Right cardiac atrium (tissue), 5 donors: ENCODE measurements around the gene METTL17. TPM values are rescaled to one million over a fixed set of nuclear protein-coding genes. Genes with fewer than 3 reads are reported as not detected.
"Not testable (repeated sequence)": the region's sequence is repeated elsewhere in the genome, so short reads cannot be mapped to it uniquely, and the experiment has no call there.

Source experiments
- ATAC-seq, 2 donors: fragments of 200-7000 bp; cut with Tn5 transposase; one replicate each; pipeline versions ENCODE4 v1.8.0 to v1.9.1; 2020; ENCODE audit warnings: moderate library complexity in 2 of 2, mild to moderate bottlenecking in 1 of 2
- DNase-seq, 3 donors: peaks; one replicate each; pipeline ENCODE4 v3.0.0-alpha.2; 2020
- H3K27ac ChIP-seq: one replicate; pipeline ENCODE4 v1.5.1; 2013; ENCODE audit warnings: mild to moderate bottlenecking, low read length, control low read depth, moderate library complexity
- H3K27me3 ChIP-seq: one replicate; pipeline ENCODE4 v1.6.1; 2013; ENCODE audit not compliant: control insufficient read depth, insufficient read depth
- H3K4me1 ChIP-seq: one replicate; pipeline ENCODE4 v1.6.1; 2013; ENCODE audit warnings: low read length; ENCODE audit not compliant: control insufficient read depth, insufficient read depth
- H3K4me3 ChIP-seq: one replicate; pipeline ENCODE4 v1.5.1; 2013; ENCODE audit warnings: low read length, control low read depth
- H3K9me3 ChIP-seq: one replicate; pipeline ENCODE4 v1.6.1; 2013; ENCODE audit warnings: low read length; ENCODE audit not compliant: control insufficient read depth
- WGBS: extraction: QIAGEN DNeasy Blood & Tissue Kit; methylation state at CpG from one replicate; pipeline ENCODE4 v1.1.7; 2013; 5-methylcytosine and 5-hydroxymethylcytosine counted together
- intact Hi-C, 4 donors: fragments of 100-400 bp; cut with DNase I; formaldehyde crosslinking; loops; one replicate each; pipeline versions ENCODE4 v1.11.0 to v1.14.0; 2022 to 2023
- polyA plus RNA-seq: library from polyadenylated mRNA; stranded (reverse); fragments of 200-250 nt; gene quantifications from one replicate; pipeline ENCODE4 v1.2.3, GENCODE V29; 2013
- total RNA-seq, 4 donors: library from RNA; stranded (reverse); fragmentation: NEBNext Ultra II Directional; extraction: Animal tissue kit (Norgen Biotek cat#: 25700); gene quantifications; one replicate each; pipeline ENCODE4 v1.2.1, GENCODE V29; 2021
- donor health status: healthy with polysubstance abuse.
- donor health status: DM: no; HTN: yes; CAD: no.
- donor health status: DM: no; HTN: no; CAD: no.
- donor health status: DM: no; HTN: yes; CAD: no; lungs with severe emphysema.
- donor health status: DM: yes; HTN: yes; CAD: no.

The METTL17 gene
- total and polyA plus RNA-seq, 5 donors = 27.0 to 42.4 (median 38.6) TPM

DNA sequence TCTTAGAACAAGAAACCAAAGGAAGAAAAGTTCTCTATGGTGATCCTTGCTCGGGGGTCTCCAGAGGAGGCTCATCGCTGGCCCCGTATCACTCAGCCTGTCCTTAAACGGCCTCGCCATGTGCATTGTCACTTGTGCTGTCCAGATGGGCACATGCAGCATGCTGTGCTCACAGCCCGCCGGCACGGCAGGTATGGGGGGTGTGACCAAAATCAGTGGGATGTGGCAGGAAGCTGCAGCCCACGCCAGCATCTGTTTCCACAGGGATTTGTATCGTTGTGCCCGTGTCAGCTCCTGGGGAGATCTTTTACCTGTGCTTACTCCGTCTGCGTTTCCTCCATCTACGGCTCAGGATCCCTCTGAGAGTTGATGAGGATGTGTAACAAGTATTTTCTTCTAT, 6.7 kb downstream of the METTL17 start:
- ATAC-seq (no peak), DNase-seq (no peak)
- Histone ChIP-seq H3K4me1 (no peaks in the 10 kb centered on the region), H3K27me3 (no peaks in the 10 kb centered on the region), H3K9me3 (no peaks in the 10 kb centered on the region), H3K27ac (no peak overlapping the region), H3K4me3 (no peak overlapping the region)
- intact Hi-C loops = no loop called here
- 85% methylated on average over 14 of the region's 14 CpGs for WGBS

DNA sequence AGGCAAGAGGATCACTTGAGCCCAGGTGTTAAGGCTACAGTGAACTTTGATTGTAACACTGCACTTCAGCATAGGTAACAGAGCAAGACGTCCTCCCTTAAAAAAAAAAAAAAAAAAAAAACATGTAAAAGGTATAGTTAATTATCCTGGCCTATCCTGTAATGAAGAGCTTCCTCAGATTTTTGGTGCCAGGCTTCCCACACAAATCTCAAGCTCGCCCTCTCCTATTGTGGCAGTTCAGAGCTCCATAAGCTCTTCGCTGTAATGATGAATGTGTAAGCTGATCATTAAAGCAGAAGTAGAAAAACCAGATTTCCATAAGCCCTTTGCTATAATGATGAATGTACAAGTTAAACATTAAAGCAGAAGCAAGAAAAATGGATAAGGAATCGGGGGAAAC, 7.3 kb downstream of the METTL17 start:
- H3K4me1 ChIP-seq = no peaks in the 10 kb centered on the region
- DNase-seq (no peak), ATAC-seq (no peak)
- 70% methylated on average over 4 of the region's 4 CpGs for WGBS
- no peaks in the 10 kb centered on the region for H3K9me3 ChIP-seq
- intact Hi-C loops = no loop called here
- no peak overlapping the region for H3K27ac ChIP-seq
- no peaks in the 10 kb centered on the region for H3K27me3 ChIP-seq
- H3K4me3 ChIP-seq = no peak overlapping the region

DNA sequence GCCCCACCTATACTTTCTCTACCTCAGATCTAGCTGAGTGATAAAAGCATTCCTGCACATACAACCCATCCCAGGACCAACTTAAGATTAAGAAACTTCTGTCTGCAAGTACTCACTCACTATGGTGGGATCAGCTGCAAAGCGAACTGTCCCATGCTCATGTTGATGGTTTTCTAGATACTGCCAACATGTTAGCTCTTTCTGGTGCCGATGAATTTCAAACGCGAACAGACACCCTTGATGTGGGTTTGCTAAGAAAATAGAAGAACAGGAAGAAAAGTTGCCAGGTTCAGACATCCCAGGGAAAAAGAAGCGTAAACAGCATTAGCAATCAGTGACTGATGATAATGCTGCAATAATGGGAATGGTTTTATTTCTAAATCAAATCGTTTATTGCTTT, 7.8 kb downstream of the METTL17 start:
- intact Hi-C loops = no loop called here
- DNase-seq (no peak), ATAC-seq (no peak)
- no peak overlapping the region for H3K27ac ChIP-seq
- H3K27me3 ChIP-seq = no peaks in the 10 kb centered on the region
- no peak overlapping the region for H3K4me3 ChIP-seq
- H3K4me1 ChIP-seq = no peaks in the 10 kb centered on the region
- 78% methylated on average over 6 of the region's 6 CpGs for WGBS
- no peaks in the 10 kb centered on the region for H3K9me3 ChIP-seq

DNA sequence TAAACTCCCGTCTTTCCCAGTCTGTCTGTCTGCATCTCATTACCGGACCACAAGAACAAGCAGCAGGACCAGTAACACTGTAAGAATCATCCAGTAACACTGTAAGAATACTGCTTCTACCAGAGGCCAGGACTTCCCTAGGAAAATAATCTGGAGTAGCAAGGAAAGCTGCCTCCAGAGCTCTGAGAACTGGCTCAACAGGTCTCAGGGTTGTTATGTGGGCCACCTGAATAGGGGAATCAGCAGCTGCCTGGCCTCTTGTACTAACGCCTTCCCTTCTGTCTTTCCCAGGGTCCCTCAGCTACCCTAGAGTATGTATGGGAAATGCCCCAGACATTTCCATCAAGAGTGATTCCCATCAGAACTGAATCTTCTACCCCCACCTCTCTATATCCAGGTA, 8.4 kb downstream of the METTL17 start:
- H3K4me3 ChIP-seq = no peak overlapping the region
- 72% methylated on average over 3 of the region's 3 CpGs for WGBS
- no peaks in the 10 kb centered on the region for H3K9me3 ChIP-seq
- intact Hi-C loops = no loop called here
- DNase-seq (no peak), ATAC-seq (no peak)
- no peaks in the 10 kb centered on the region for H3K27me3 ChIP-seq
- no peak overlapping the region for H3K27ac ChIP-seq
- H3K4me1 ChIP-seq = no peaks in the 10 kb centered on the region

DNA sequence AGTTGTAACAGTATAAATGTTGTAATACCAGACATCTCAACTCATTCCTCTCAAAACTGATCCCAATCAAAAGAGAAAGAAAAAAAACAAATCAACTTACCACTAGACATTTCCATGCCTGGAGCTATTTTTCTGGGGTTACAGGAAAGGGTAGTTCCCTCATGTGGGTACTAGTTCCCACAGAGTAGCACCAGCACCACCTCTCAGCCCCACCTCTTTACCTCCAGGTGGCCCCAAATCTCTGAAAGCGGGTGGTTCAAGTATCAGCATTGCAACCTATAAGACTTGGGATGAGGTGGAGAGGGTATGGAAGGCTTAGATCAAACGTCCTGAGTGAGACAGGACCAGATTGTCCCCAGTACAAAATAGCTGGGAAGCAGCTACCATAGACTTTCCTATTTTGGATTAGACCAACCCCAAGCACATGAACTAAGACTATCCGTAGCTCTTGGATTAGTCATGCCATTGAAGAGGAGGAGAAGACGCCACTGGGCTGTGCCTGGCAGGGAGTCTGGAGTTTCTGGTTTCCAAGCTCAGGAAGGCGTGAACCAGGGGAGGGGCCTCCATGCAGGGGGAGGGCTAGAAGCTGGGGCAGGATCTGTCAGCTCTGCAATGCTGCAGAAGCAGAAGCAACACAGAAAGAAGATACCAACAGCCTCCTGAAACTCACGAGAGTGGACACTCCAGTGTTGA, 9.0 kb downstream of the METTL17 start, which contains the start of gene SLC39A2:
TSS of gene SLC39A2 (plus strand) at position 620 of the 693 bp plus-strand sequence. CDS start 154 bp downstream, outside the sequence.
- DNase-seq (peak; percentile 77 to 88 (median 87)), ATAC-seq (peak; percentile 84 to 85)
- 41% methylated on average over 6 of the region's 6 CpGs for WGBS
- Histone ChIP-seq H3K4me3 (no peak within 1 kb of the TSS), H3K9me3 (no peaks in the 10 kb centered on the region), H3K27me3 (no peaks in the 10 kb centered on the region), H3K4me1 (no peaks in the 10 kb centered on the region), H3K27ac (no peak within 1 kb of the TSS)
- intact Hi-C loops = no loop called here

DNA sequence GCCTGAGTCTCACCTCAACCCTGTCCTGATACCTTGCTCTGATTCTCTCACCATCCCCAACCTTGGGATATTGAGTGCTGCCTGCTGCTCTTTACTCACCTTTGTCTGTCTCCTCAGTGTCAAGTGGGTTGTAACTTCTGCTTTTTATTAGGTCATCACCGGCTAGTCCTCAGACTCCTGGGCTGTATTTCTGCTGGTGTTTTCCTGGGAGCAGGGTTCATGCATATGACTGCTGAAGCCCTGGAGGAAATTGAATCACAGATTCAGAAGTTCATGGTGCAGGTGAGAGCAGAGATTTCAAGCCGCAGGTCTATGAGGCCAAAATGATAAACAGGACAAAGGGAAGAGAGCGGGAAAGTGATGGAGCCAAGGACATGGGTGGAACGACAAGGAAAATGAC, 9.8 kb downstream of the METTL17 start:
- intact Hi-C loops = no loop called here
- H3K9me3 ChIP-seq = no peaks in the 10 kb centered on the region
- no peaks in the 10 kb centered on the region for H3K27me3 ChIP-seq
- H3K27ac ChIP-seq = no peak overlapping the region
- no peaks in the 10 kb centered on the region for H3K4me1 ChIP-seq
- H3K4me3 ChIP-seq = no peak overlapping the region
- no peak for DNase-seq
- 73% methylated on average over 4 of the region's 4 CpGs for WGBS
- ATAC-seq = no peak

DNA sequence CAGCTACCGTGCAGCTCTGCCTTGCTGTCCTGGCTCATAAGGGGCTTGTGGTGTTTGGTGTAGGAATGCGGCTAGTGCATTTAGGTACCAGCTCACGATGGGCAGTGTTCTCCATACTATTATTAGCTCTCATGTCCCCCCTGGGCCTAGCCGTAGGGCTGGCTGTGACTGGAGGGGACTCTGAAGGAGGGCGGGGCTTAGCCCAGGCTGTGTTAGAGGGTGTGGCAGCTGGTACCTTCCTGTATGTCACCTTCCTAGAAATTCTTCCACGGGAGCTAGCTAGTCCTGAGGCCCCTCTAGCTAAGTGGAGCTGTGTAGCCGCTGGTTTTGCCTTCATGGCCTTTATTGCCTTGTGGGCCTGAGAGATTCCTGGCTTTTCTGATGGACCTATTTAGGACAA, 11.4 kb downstream of the METTL17 start:
- no peaks in the 10 kb centered on the region for H3K9me3 ChIP-seq

DNA sequence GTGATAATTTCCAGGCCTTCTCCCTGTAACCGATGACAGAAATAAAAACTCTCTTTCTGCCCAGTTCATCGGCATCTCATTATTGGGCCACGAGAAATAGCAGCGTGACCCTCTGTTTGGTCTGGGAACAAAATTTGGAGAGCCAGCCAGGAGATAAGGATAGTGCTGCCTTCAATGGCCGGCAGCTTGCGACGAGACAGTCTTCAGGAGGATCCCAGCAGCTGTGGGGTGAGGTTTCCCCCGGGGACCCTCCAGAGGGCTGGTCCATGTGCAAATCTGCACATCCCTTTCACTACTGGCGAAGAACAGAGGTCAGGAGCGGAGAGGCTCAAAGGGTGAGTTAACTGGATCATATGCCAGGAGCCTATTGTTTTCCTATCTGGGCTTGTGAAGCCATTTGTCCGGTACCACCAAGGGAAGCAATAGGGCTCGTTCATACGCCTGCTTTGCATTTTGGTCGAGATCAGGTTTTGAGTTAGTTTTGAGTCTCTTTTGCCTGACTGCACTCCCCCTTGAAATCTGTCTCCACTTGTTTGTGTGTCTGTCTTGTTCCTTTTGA, 14.1 kb downstream of the METTL17 start:
- Histone ChIP-seq H3K27me3 (no peaks in the 10 kb centered on the region), H3K4me1 (no peaks in the 10 kb centered on the region), H3K27ac (peak overlapping the region; percentile 6), H3K4me3 (peak overlapping the region; percentile 12), H3K9me3 (no peaks in the 10 kb centered on the region)
- intact Hi-C loops = no loop called here
- DNase-seq = peak in 2 of 3 donors; percentile 71 to 75
- 47% methylated on average over 14 of the region's 14 CpGs for WGBS
- ATAC-seq = peak; percentile 73 to 82

More for the DNA sequence above, 11.4 kb downstream of the METTL17 start:
- 71% methylated on average over 7 of the region's 7 CpGs for WGBS
- intact Hi-C loops = no loop called here
- Histone ChIP-seq H3K27ac (no peak overlapping the region), H3K4me3 (no peak overlapping the region), H3K27me3 (no peaks in the 10 kb centered on the region), H3K4me1 (no peaks in the 10 kb centered on the region)
- ATAC-seq (no peak), DNase-seq (no peak)

DNA sequence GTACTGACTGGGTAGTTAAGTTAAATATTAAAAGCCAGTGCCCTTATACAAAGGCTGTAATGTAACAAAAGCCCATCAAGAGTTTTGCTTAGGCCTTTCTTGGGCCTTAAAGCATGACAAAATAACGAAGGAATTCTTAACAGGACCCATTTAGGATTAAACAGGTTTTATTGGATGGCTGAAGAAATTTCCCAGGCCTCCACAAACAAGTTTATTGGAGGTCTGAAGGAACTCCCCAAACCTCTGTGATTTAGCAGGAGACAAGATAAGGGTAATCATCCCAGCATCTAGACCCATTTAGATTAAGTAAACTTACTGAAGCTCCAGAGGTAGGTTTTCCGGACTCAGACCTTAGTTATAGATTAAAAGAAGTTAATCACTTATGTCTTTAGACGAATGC, 19.9 kb downstream of the METTL17 start:
- DNase-seq, H3K4me3 ChIP-seq, H3K27me3 ChIP-seq, H3K27ac ChIP-seq, ATAC-seq, H3K9me3 ChIP-seq, H3K4me1 ChIP-seq: not testable (repeated sequence)
- 78% methylated on average over 3 of the region's 3 CpGs for whole genome bisulfite sequencing
- intact Hi-C loops = loop anchor here in 1 of 4 donors (5.0 kb wide), 1 partner anchor 83 kb away; no protein-coding TSS in a partner anchor

DNA sequence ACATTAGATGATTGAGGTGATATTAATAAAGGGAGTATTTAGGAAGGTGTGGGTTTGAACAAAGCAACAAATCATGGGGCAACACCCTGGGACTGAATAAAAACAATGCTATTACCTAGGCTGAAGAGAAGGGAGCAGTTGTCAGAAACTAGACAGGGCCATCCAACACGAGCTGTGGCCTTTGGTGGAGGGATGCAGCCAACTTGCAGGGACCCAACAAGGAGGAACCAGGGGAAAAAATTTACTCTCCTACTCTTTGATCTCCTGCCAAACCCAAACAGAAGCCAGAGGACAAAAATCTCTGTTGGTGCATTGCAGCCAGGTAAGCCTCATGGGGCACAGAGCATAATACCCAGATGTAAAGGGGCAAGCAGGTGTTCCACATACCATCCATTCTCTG, 21.4 kb downstream of the METTL17 start:
- H3K27me3 ChIP-seq = no peaks in the 10 kb centered on the region
- WGBS = 82% methylated on average over 1 of the region's 1 CpG
- no peaks in the 10 kb centered on the region for H3K4me1 ChIP-seq
- no peak overlapping the region for H3K27ac ChIP-seq
- H3K9me3 ChIP-seq = no peaks in the 10 kb centered on the region
- ATAC-seq (no peak), DNase-seq (no peak)
- H3K4me3 ChIP-seq = no peak overlapping the region
- intact Hi-C loops = loop anchor here in 1 of 4 donors (5.0 kb wide), 1 partner anchor 81 kb away; no protein-coding TSS in a partner anchor

DNA sequence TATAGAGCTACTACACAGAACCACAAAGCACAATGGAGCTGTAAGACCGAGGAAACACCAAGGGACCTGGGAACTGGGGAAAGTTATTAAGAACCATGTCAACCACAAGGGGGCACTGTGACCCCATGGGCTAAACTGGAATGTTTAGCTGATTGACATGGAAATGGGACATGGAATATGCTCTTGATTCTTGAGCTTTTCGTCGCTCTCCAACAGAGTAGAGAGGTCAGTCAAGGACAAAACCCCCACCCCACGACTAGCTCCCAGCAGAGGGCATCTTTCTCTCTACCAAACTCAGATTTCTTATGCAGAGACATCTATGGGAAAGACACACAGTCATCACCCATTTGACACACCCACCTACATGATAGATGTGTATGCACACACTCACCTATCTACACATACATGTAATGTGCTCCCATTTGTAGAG, 25.0 kb downstream of the METTL17 start:
- intact Hi-C loops = loop anchor here (1.0 to 5.0 kb wide), 5 partner anchors 26 to 92 kb away; no protein-coding TSS in a partner anchor

More for the DNA sequence above, 25.0 kb downstream of the METTL17 start:
- no peaks in the 10 kb centered on the region for H3K4me1 ChIP-seq
- no peaks in the 10 kb centered on the region for H3K27me3 ChIP-seq
- under 1% methylated on average over 4 of the region's 4 CpGs for WGBS
- peak; percentile 78 to 87 (median 86) for DNase-seq
- H3K9me3 ChIP-seq = no peaks in the 10 kb centered on the region
- H3K4me3 ChIP-seq = no peak overlapping the region
- peak; percentile 80 to 83 for ATAC-seq
- H3K27ac ChIP-seq = peak overlapping the region; percentile 8
